Heart left ventricle (tissue), 16 donors: ENCODE measurements around the gene PGC. TPM values are rescaled to one million over a fixed set of nuclear protein-coding genes. Genes with fewer than 3 reads are reported as not detected.

Experiments used
- ATAC-seq, 4 donors: fragments of 200-7000 bp; cut with Tn5 transposase; one replicate each; pipeline ENCODE4 v1.9.1; 2020 to 2022; ENCODE audit warnings: moderate library complexity in 4 of 4, mild to moderate bottlenecking in 3 of 4, moderate number of reproducible peaks in 1 of 4
- DNase-seq, 5 donors: peaks; one replicate each; pipeline ENCODE4 v3.0.0-alpha.2; 2020
- H3K27ac ChIP-seq, 12 donors: fragments of 200-600 bp; sonication (generic) in 4 of 12; one replicate each; pipeline versions ENCODE4 v1.5.0 to v1.8.0; 2016 to 2022; ENCODE audit warnings: mild to moderate bottlenecking in 2 of 12
- H3K27me3 ChIP-seq, 9 donors: fragments of 200-600 bp; sonication (generic) in 2 of 9; one replicate each; pipeline versions ENCODE4 v1.5.1 to v1.8.0; 2016 to 2022; ENCODE audit warnings: mild to moderate bottlenecking in 3 of 9
- H3K36me3 ChIP-seq, 9 donors: fragments of 200-600 bp; sonication (generic) in 2 of 9; one replicate each; pipeline versions ENCODE4 v1.5.0 to v1.8.0; 2018 to 2022; ENCODE audit warnings: mild to moderate bottlenecking in 2 of 9
- H3K4me1 ChIP-seq, 12 donors: fragments of 200-600 bp; sonication (generic) in 4 of 12; one replicate each; pipeline versions ENCODE4 v1.5.0 to v1.8.0; 2016 to 2022; ENCODE audit warnings: mild to moderate bottlenecking in 3 of 12
- H3K4me3 ChIP-seq, 12 donors: fragments of 200-600 bp; sonication (generic) in 4 of 12; one replicate each; pipeline versions ENCODE4 v1.5.0 to v1.8.0; 2017 to 2022; ENCODE audit warnings: mild to moderate bottlenecking in 9 of 12, moderate library complexity in 4 of 12
- H3K9me3 ChIP-seq, 12 donors: fragments of 200-600 bp; sonication (generic) in 4 of 12; one replicate each; pipeline versions ENCODE4 v1.5.0 to v1.8.0; 2016 to 2022; ENCODE audit warnings: mild to moderate bottlenecking in 1 of 12
- POLR2A ChIP-seq, 2 donors: fragments of 450-650 bp; IDR thresholded peaks; one replicate each; pipeline ENCODE4 v1.6.1; 2017; ENCODE audit warnings: antibody characterized with exemption in 2 of 2, mild to moderate bottlenecking in 2 of 2, moderate library complexity in 2 of 2
- WGBS, 4 donors: extraction: QIAGEN DNeasy Blood & Tissue Kit in 2 of 4; methylation state at CpG; one replicate each; pipeline versions ENCODE4 v1.1.5 to v1.1.7; 2013 to 2018; 5-methylcytosine and 5-hydroxymethylcytosine counted together
- intact Hi-C, 10 donors: fragments of 100-400 bp; cut with DNase I; formaldehyde crosslinking; loops; one replicate each; pipeline versions ENCODE4 v1.11.1 to v1.14.2; 2022
- polyA plus RNA-seq, 2 donors: library from polyadenylated mRNA; stranded (reverse); fragments of 200-250 nt; gene quantifications; one replicate each; pipeline ENCODE4 v1.2.3, GENCODE V29; 2013
- total RNA-seq, 9 donors: library from RNA; depleted of rRNA in 2 of 9; stranded (reverse); fragments of >200 nt in 2 of 9; fragmentation: NEBNext Ultra II Directional in 3 of 9; extraction: Animal tissue kit (Norgen Biotek cat#: 25700) in 3 of 9; gene quantifications; one replicate each; pipeline versions ENCODE4 v1.1.0 to v1.2.4, GENCODE V29; 2016 to 2023
- TF ChIP-seq, protein P1 (sequence below), 12 donors: fragments of 200-600 bp; sonication (generic) in 4 of 12; IDR thresholded peaks; one replicate each; pipeline versions ENCODE4 v1.5.0 to v1.8.0; 2018 to 2022; ENCODE audit warnings: antibody characterized with exemption in 12 of 12, mild to moderate bottlenecking in 5 of 12
- donor health status: ischemic (EF 13 %, LVEDD 7.1; RV severe dilation, severe dysfunction).
- donor health status: healthy with polysubstance abuse.
- donor health status: DM: no; HTN: yes; CAD: no.
- donor health status: DM: no; HTN: no; CAD: no.
- donor health status: ischemic (EF 25% LVEDD 6.9; RV normal size, moderate dysfunction).
- donor health status: ischemic (EF 25% LVEDD 5.7; RV mildly dilated, moderate dysfunction).
- donor health status: healthy.
- donor health status: DM: yes; HTN: yes; CAD: no.
- donor health status: ischemic (EF 35%, LVEDD 5.7; RV mildly dilated, moderate dysfunction).
- donor health status: nonischemic (EF 11% LVEDD 7.7; RV severe dilation, severe dysfunction).
- donor health status: DM: yes; HTN: yes; CAD: no.
- donor health status: PGD.
- donor health status: ischemic (EF 29% LVEDD 5.4; RV normal size, mild dysfunction).
- donor health status: nonischemic (EF 23%, LVEDD 6.1; RV moderate dilation, normal function).

PGC gene
- total and polyA plus RNA-seq, 11 donors = 1.1 TPM; not detected in 10

DNA sequence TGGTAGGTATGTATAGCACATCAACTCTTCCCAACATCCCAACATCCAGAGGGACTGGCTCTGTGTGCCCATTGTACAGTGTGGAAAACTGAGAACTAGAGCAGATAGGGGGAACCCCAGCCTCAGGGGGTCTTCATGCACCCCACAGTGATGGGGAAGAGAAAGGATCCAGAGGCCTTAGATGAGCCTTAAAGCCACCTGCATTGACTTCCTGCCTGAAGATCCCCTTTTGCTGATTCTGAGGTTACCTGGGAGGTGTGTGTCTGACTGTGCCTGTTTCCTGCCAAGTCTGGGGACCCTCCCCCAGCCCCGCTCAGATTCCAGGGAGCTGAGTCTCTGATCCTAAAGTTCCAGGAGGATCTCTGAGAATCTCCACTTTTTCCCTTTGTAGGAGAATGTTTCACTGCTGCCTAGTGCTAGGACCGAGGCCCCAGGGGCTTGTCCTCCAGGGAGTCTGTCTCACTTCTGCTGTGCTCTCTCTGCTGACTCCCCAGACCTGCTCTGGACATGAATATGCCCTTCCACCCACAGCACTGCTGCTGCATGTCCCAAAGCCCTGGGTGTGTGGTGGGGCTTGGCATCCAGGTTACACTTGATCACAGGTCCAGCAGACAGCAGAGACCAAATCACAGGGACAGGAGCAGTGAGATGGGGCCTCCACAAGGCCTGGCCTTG lies 12.8 kb upstream of the PGC start:
- intact Hi-C loops = no loop called here
- peak in 1 of 5 donors; percentile 3 for DNase-seq
- WGBS, 4 donors = 77 to 94% (median 89%) methylated on average over 2 of the region's 2 CpGs
- H3K4me3 ChIP-seq = no peak overlapping the region
- no peaks in the 10 kb centered on the region for H3K4me1 ChIP-seq
- no peaks in the 10 kb centered on the region for H3K27me3 ChIP-seq
- H3K27ac ChIP-seq = no peak overlapping the region
- TF ChIP-seq POLR2A (IDR thresholded peaks at IDR 0.05) = no peak
- TF ChIP-seq, protein P1, sequence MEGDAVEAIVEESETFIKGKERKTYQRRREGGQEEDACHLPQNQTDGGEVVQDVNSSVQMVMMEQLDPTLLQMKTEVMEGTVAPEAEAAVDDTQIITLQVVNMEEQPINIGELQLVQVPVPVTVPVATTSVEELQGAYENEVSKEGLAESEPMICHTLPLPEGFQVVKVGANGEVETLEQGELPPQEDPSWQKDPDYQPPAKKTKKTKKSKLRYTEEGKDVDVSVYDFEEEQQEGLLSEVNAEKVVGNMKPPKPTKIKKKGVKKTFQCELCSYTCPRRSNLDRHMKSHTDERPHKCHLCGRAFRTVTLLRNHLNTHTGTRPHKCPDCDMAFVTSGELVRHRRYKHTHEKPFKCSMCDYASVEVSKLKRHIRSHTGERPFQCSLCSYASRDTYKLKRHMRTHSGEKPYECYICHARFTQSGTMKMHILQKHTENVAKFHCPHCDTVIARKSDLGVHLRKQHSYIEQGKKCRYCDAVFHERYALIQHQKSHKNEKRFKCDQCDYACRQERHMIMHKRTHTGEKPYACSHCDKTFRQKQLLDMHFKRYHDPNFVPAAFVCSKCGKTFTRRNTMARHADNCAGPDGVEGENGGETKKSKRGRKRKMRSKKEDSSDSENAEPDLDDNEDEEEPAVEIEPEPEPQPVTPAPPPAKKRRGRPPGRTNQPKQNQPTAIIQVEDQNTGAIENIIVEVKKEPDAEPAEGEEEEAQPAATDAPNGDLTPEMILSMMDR (IDR thresholded peaks at IDR 0.05) = no peak
- H3K36me3 ChIP-seq = no peaks in the 10 kb centered on the region
- H3K9me3 ChIP-seq = no peaks in the 10 kb centered on the region
- ATAC-seq = no peak

DNA sequence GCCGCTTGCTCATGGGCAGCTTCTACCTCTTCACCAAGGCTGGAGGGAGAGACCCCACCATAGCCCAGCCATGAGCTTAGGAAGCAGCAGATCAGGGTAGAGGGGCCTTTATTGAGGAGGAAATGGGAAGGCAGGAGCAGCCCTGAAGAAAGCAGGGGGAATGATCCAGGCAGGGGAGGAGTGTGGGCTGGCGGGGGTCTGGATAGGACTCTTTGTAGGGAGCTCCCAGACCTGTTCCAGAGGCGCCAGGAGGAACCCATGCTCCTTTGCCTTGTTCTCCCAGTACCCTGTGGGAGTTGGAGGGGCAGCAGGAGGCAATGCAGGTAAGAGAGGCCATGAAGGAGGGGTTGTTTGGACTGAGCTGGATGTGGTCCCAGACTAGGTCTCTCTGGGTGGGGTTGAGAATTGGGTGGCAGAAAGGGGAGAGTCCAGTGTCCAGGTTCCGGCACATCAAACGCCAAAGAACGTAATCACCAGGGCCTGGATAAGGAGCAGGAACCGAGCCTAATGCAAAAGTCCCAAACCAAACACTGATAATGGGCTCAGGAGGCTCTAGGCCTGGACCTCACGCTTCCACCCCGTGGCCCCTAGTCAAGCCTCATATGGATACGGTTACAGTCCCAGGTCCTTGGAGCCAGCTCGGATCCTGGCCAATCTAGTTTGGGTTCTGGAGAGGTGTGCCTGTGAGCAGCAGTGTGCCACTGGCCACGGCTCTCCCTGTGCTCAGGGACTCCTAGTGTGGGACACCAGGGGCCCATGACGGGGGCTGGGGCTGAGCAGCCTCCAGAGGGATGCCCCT lies 12.1 kb upstream of the PGC start:
- H3K36me3 ChIP-seq = no peaks in the 10 kb centered on the region
- H3K4me1 ChIP-seq = no peaks in the 10 kb centered on the region
- TF ChIP-seq, protein P1 (IDR thresholded peaks at IDR 0.05) = no peak
- no peak for TF ChIP-seq POLR2A (IDR thresholded peaks at IDR 0.05)
- intact Hi-C loops = no loop called here
- no peaks in the 10 kb centered on the region for H3K9me3 ChIP-seq
- H3K27ac ChIP-seq = no peak overlapping the region
- WGBS, 4 donors = 87 to 93% (median 92%) methylated on average over 13 of the region's 13 CpGs
- no peak overlapping the region for H3K4me3 ChIP-seq
- ATAC-seq = no peak
- H3K27me3 ChIP-seq = no peaks in the 10 kb centered on the region
- peak in 1 of 5 donors; percentile 35 for DNase-seq

DNA sequence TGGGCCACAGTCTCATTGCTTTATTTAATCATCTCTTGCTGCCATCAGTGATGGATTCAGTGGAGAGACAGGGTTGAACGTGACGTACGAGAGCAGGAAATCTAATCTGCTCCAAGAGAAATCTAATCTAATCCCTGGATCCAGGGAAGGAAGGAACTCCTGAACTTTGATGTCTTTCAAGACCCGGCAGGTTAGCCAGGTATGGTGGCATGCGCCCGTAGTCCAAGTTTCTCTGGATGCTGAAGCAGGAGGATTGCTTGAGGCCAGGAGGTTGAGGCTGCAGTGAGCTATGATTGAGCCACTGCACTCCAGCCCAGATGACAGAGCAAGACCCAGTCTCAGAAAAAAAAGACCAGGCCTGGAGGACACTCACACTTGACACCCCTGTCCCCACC lies 11.4 kb upstream of the PGC start:
- Histone ChIP-seq H3K9me3 (no peaks in the 10 kb centered on the region), H3K4me3 (no peak overlapping the region), H3K27me3 (no peaks in the 10 kb centered on the region), H3K27ac (no peak overlapping the region), H3K36me3 (no peaks in the 10 kb centered on the region), H3K4me1 (no peaks in the 10 kb centered on the region)
- ATAC-seq = no peak
- intact Hi-C loops = no loop called here
- no peak for TF ChIP-seq POLR2A (IDR thresholded peaks at IDR 0.05)
- TF ChIP-seq, protein P1 (IDR thresholded peaks at IDR 0.05) = no peak
- DNase-seq = peak in 1 of 5 donors; percentile 10
- WGBS, 4 donors = 80 to 87% (median 85%) methylated on average over 6 of the region's 6 CpGs

DNA sequence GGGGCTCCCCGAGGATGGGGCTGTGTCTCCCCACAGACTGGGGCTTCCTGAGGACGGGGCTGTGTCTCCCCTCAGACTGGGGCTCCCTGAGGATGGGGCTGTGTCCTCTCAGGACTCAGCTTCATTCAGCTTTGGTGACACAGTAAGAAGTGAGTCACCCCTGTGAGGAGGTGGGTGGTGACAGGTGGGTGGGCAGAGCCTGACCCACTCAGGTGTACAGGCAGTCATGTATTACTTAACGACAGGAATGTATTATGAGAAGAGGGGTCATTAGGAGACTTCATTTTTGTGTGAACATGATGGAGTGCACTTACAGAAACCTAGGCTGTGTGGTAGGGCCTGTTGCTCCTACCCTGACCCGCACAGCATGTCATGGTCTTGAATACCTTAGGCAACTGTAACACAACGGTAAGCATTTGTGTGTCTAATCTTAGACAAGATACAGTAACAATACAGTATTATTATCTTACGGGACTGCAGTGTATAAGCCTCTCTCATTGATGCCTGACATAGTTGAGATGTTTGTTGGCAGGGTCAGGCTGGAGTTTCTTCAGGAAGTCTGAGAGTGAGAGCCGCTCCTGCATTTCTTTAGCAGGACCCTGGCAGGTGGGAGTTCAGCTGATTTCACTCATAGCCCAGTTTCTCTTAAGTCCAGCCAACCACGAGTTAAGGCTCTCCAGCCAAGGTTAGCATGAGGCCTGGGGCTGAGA lies 10.9 kb upstream of the PGC start:
- ATAC-seq = no peak
- Histone ChIP-seq H3K27me3 (no peaks in the 10 kb centered on the region), H3K4me3 (no peak overlapping the region), H3K27ac (no peak overlapping the region), H3K36me3 (no peaks in the 10 kb centered on the region), H3K9me3 (no peaks in the 10 kb centered on the region), H3K4me1 (no peaks in the 10 kb centered on the region)
- DNase-seq = peak in 1 of 5 donors; percentile 10
- 63 to 74% (median 69%) methylated on average over 6 to 8 of the region's 8 CpGs for WGBS, 4 donors
- TF ChIP-seq, protein P1 (IDR thresholded peaks at IDR 0.05) = no peak
- no peak for TF ChIP-seq POLR2A (IDR thresholded peaks at IDR 0.05)
- intact Hi-C loops = no loop called here
